ENCODE results near the gene ELOVL7.
A peak's percentile ranks its signal among the peaks of the same experiment; 100 is the strongest.
"Not testable (repeated sequence)": the region's sequence is repeated elsewhere in the genome, so short reads cannot be mapped to it uniquely, and the experiment has no call there.

The ELOVL7 gene

DNA sequence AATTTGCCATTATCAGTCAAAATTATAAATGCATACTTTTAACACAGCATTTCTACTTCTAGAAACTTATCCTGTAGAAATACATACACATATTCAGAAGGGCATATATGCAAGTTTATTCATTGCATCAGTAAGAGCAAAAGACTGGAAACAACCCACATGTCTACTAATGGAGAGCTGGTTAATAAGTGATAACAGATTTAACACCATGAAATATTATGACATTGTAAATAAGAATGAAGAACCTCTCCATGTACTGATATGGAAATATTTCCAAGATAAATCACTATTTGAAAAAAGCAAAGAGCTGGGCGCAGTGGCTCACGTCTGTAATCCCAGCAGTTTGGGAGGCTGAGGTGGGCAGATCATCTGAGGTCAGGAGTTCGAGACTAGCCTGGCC is 54.5 kb downstream of the ELOVL7 start:
- no peak for DNase-seq

- DNase-seq = no peak
Observed at GRCh38 chr5:60788863-60789513, 55.1 kb downstream of the ELOVL7 start.

DNA sequence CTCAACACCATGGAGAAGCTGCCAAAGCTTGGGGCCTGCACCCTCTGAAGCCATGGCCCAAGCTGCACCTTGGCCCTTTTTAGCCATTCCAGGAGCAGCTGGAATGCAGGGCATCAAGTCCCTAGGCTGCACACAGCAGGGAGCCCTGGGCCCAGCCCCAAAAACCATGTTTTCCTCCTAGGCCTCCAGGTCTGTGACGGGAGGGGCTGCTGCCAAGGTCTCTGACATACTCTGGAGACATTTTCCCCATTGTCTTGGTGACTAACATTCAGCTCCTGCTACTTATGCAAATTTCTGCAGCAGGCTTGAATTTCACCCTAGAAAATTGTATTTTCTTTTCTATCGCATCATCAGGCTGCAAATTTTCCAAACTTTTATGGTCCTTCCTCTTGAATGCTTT is 64.6 kb downstream of the ELOVL7 start:
- DNase-seq = no peak

GRCh38 chr5:60776343-60776742 is 67.7 kb downstream of the ELOVL7 start:
- DNase-seq = no peak

GRCh38 chr5:60765019-60765709 is 78.9 kb downstream of the ELOVL7 start:
- no peak for DNase-seq

GRCh38 chr5:60763061-60763460 is 81.0 kb downstream of the ELOVL7 start:
- DNase-seq = no peak

- DNase-seq = no peak
Observed at GRCh38 chr5:60754495-60754894, 89.6 kb downstream of the ELOVL7 start.

GRCh38 chr5:60744682-60745081 is 99.4 kb downstream of the ELOVL7 start:
- DNase-seq = no peak

GRCh38 chr5:60743511-60744314 is 100.4 kb downstream of the ELOVL7 start:
- no peak for DNase-seq

GRCh38 chr5:60740322-60740721 is 103.7 kb downstream of the ELOVL7 start:
- DNase-seq = no peak

DNA sequence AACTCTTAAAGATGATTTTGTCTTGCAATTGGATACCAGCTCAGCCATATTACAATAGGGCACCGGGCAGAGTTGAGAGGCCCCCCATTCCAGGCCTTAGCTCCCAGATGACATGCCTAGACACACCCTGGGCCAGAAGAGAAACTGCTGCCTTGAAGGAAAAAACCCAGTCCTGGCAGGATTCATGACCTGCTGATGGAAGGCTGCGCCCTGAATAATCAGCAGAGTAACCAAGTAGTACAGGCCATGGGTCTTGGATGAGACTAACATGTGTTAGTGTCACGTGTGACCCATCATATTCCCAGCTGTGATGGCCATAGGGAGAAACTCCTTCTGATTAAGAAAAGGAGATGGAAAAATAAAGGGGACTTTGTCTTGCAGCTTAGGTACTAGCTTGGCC is 105.1 kb downstream of the ELOVL7 start:
- no peak for DNase-seq

DNA sequence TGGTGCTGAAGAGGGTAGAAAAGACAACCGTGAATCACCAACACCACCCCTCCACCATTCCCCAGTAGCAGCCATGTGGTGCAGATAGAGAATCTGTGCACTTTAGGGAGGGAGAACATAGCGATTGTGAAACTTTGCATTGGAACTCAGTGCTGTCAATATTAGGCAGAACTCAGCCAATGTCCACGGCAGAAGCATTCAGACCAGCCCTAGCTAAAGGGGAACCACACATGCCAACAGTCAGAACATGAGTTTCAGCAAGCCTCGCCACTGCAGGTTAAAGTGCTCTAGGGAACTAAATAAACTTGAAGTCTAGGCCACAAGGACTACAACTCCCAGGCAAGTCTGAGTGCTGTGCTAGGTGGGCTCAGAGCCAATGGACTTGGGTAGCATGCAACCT is 105.6 kb downstream of the ELOVL7 start:
- DNase-seq = no peak

GRCh38 chr5:60730858-60731257 is 113.2 kb downstream of the ELOVL7 start:
- not testable (repeated sequence) for DNase-seq

GRCh38 chr5:60727033-60727679 is 116.9 kb downstream of the ELOVL7 start:
- no peak for DNase-seq

DNA sequence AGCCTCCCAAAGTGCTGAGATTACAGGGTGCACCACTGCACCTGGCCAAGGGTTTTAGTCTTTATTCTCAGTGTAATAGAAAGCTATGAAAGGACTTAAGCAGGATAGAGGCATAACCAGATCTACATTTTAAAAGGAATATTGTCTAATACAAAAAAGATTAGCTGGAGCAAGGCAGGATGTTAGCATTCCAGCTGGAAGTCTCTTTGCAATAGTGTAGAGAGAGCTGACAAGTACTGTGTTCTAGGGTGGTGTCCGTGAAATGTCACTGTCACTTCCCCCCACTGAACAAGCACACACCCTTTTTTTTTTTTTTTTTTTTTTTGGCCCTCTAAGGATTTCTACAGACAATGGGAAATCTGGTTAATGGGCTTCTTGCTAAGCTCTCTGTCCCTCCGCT is 119.9 kb downstream of the ELOVL7 start:
- no peak for DNase-seq

GRCh38 chr5:60722416-60722815 is 121.7 kb downstream of the ELOVL7 start:
- peak; percentile 84 for DNase-seq

DNA sequence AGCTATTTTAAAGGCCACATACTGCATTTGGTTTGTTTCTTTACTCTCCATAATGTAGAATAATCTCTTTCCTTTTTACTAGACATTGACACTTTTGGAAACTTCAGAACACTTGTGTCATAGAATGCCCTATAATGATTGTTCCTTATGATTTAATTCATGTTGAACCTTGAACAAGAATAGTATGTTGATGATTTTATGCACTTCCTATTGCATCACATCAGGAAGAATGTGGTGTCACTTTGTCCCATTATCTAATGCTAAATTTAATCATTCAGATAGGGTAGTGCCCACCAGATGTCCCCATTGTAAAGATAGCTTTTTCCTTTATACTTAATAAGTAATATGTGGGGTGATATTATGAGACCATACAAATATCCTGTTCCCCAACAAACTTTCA is 124.7 kb downstream of the ELOVL7 start:
- DNase-seq = no peak

DNA sequence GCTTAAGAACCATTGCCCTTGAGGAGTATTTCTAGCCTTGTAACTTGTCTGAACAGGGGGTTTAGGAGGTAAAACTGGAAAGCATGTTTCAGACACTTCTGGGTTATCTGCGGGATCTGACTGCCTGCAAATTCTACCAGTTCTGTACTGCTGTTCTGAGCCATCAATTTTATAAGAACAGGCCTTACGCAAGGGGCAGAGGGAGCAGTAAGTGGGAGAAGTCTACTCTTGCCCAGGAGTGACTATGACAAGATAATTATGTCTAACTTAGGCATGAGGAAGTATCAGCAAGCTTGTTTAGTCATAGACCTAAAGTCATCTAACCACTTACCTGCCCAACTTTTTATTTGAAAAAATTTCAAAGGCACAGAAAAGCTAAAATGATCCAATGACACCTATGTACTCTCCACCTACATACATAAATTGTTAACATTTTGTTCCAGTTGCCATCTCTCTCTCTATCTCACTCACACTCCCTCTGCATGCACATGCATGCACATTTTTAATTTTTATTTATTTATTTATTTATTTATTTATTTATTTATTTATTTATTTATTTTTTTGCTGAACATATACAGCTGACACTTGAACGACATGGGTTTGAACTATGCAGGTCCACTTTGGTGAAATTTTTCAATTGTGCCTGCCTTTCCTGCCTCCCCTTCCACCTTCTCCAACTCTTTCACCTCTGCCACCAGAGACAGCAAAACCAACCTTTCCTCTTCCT is 125.7 kb downstream of the ELOVL7 start:
- DNase-seq = no peak

DNA sequence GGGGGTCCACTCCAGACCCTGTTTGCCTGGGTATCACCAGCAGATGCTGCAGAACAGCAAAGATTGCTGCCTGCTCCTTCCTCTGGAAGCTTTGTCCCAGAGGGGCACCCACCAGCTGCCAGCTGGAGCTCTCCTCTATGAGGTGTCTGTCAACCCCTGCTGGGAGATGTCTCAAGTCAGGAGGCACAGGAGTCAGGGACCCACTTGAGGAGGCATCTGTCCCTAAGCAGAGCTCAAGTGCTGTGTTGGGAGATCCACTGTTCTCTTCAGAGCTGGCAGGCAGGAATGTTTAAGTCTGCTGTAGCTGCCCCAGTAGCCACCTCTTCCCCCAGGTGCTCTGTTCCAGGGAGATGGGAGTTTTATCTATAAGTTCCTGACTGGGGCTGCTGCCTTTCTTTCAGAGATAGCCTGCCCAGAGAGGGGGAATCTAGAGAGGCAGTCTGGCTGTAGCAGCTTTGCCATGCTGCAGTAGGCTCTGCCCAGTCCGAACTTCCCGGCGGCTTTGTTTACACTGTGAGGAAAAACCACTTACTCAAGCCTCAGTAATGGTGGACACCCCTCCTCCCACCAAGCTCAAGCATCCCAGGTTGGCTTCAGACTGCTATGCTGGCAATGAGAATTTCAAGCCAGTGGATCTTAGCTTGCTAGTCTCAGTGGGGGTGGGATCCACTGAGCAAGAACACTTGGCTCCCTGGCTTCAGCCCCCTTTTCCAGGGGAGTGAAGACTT is 128.7 kb downstream of the ELOVL7 start:
- DNase-seq = not testable (repeated sequence)

DNA sequence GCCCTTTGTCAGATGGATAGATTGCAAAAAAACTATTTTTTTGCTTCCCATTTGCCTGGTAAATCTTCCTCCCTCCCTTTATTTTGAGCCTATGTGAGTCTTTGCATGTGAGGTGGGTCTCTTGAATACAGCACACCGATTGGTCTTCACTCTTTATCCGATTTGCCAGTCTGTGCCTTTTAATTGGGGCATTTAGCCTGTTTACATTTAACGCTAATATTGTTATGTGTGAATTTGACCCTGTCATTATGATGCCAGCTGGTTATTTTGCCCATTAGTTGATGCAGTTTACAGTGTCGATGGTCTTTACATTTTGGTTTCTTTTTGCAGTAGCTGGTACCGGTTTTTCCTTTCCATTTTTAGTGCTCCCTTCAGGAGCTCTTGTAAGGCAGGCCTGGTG is 131.1 kb downstream of the ELOVL7 start:
- DNase-seq = no peak

DNA sequence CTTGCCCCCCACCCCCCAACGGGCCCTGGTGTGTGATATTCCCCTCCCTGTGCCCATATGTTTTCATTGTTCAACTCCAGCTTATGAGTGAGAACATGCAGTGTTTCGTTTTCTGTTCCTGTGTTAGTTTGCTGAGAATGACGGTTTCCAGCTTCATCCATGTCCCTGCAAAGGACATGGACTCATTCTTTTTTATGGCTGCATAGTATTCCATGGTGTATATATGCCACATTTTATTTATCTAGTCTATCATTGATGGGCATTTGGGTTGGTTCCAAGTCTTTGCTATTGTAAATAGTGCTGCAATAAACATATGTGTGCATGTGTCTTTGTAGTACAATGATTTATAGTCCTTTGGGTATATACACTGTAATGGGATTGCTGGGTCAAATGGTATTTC is 132.2 kb downstream of the ELOVL7 start:
- not testable (repeated sequence) for DNase-seq

- DNase-seq = no peak
Observed at GRCh38 chr5:60710362-60710761, 133.7 kb downstream of the ELOVL7 start.
